ENCODE measurements around the gene PRKCH.

The PRKCH gene

DNA sequence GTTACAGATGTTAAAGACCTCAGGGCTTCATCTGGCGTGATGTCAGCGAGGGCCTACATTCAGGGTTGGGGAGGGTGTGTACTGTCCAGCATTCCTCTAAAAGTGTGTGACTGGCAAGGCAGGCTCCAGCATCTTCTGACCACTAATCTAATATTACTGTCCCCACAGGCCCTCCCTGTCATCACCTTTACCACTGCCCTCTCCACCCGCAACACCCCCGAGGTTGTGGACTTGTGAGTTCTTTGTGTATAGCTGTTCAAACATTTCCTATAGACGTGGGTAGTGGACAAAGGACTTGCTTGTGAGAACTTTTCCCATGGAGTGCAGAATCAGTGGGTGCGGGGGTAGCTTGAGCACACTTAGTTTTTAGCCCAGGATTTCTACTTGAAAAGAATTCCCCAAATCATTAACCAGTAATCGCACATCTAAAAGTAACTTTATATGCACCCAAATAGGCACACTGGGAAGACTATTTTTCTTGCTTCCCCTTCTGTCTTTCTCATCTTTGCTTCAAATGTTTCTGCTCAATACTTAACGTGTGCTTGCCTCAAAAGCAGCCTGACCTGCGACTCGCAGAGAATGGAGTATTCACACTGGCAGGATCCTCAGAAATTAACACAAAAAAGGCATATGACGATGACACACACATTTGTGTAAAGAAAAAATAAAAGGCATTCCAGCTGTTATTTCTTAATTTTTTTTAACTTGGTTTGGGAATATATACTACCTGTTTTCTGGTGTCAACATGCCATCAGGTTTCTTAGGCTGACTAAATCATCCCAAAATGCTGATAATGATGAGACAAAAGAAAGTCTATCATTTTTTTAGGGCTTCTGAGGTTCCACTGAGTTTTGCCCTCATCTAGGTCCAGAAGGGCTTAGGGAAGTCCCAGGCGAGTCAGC lies 215.5 kb downstream of the PRKCH start:
- no peak overlapping the region for H3K4me3 ChIP-seq (ENCODE audit: low read depth, low read length)
- TF ChIP-seq, protein P1, sequence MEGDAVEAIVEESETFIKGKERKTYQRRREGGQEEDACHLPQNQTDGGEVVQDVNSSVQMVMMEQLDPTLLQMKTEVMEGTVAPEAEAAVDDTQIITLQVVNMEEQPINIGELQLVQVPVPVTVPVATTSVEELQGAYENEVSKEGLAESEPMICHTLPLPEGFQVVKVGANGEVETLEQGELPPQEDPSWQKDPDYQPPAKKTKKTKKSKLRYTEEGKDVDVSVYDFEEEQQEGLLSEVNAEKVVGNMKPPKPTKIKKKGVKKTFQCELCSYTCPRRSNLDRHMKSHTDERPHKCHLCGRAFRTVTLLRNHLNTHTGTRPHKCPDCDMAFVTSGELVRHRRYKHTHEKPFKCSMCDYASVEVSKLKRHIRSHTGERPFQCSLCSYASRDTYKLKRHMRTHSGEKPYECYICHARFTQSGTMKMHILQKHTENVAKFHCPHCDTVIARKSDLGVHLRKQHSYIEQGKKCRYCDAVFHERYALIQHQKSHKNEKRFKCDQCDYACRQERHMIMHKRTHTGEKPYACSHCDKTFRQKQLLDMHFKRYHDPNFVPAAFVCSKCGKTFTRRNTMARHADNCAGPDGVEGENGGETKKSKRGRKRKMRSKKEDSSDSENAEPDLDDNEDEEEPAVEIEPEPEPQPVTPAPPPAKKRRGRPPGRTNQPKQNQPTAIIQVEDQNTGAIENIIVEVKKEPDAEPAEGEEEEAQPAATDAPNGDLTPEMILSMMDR (IDR thresholded peaks at IDR 0.05; ENCODE audit: borderline replicate concordance, insufficient read depth, low read depth, low read length) = no peak

DNA sequence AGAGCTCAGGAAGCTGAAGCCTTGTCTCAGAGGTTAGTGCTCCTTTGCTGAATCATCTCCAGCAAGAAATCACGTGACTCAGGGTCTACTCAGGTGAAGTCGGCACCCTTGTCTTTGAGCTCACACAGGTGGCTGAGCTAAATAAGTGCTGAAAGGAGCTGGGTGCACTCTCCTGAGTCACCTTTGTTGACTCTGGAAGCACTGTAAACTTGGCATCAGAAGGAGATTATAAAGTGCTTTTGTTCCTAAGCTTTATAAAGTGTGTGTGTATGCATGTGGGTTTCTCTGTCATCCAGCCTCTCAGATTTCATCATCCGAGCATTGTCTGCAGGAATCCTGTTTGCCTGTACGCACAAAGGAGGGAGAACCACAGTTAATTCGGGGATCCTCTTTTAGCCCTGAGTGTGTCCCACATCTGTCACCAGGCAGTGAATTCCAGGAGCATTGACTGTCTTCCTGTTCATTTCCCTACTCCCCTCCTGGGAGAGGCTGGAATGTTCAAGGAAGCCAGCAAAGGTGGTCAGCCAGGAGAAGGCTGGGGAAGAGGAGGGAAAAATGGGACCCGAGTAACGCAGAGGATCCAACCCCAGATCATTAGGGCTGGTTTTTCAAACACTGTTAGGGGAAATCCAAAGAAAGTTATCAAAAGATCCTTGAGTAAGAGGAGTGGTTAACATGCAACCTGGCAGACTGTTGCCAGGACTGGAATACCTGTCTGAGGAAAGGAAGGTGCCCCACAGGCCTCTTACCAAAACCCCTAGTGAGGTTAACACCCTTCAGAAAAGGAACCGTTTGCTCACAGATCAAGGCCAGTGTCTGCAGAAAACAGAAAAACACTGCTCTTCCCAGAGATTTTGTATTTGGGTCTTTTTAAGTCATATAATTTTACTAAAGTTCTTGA lies 216.4 kb downstream of the PRKCH start:
- H3K4me3 ChIP-seq (ENCODE audit: low read depth, low read length) = no peak overlapping the region
- TF ChIP-seq, protein P1 (IDR thresholded peaks at IDR 0.05; ENCODE audit: borderline replicate concordance, insufficient read depth, low read depth, low read length) = no peak

- TF ChIP-seq, protein P1 (IDR thresholded peaks at IDR 0.05; ENCODE audit: borderline replicate concordance, insufficient read depth, low read depth, low read length) = no peak
These were observed 217.2 kb downstream of the PRKCH start for GRCh38 chr14:61538464-61539022.

GRCh38 chr14:61539631-61540030 lies 218.3 kb downstream of the PRKCH start:
- no peak overlapping the region for H3K4me3 ChIP-seq (ENCODE audit: low read depth, low read length)
- TF ChIP-seq, protein P1 (IDR thresholded peaks at IDR 0.05; ENCODE audit: borderline replicate concordance, insufficient read depth, low read depth, low read length) = no peak

More at GRCh38 chr14:61538464-61539022, 217.2 kb downstream of the PRKCH start:
- no peak overlapping the region for H3K4me3 ChIP-seq (ENCODE audit: low read depth, low read length)

- TF ChIP-seq, protein P1 (IDR thresholded peaks at IDR 0.05; ENCODE audit: borderline replicate concordance, insufficient read depth, low read depth, low read length) = no peak
These were observed 219.6 kb downstream of the PRKCH start for GRCh38 chr14:61540931-61541330.

GRCh38 chr14:61542848-61543790 lies 221.7 kb downstream of the PRKCH start:
- H3K4me3 ChIP-seq (ENCODE audit: low read depth, low read length) = no peak overlapping the region
- TF ChIP-seq, protein P1 (IDR thresholded peaks at IDR 0.05; ENCODE audit: borderline replicate concordance, insufficient read depth, low read depth, low read length) = no peak

More at GRCh38 chr14:61540931-61541330, 219.6 kb downstream of the PRKCH start:
- H3K4me3 ChIP-seq (ENCODE audit: low read depth, low read length) = no peak overlapping the region
